ENCODE measurements around the gene COX15.

COX15 gene

DNA sequence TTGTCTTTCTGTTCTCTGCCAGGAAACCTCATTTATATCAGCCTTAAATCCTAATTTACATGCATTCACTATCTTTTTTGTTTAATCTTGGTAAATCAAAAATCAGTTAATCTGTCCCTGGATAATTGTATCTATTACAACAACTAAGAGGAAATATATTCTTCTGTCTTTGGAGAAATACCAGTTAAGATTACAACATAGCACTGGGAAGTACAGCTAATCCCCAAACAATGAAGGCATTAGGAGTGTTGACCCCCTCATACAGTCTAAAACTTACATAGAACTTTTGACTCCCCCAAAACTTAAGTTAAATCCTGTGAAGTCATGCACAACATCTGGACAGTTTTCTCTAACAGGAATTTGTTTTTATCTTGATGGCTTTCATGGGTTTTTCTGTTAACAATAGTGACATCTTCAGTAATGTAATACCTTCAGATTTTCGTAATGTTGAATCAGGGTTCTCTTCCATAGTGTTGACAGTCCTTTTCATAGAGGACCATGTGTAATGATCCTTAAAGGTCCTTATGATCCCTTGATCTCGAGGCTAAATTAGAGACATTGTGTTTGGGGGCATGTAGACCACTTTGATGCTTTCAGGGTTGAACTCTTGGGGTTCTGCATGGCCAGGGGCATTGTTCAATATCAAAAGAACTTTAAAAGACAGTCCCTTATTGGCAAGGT lies 26.4 kb upstream of the COX15 start:
- no peak overlapping the region for H3K4me2 ChIP-seq (ENCODE audit: insufficient read depth, low read length, poor library complexity, severe bottlenecking)
- no peak overlapping the region for H3K23ac ChIP-seq (ENCODE audit: low read depth, low read length, poor library complexity)
- H2BK12ac ChIP-seq (ENCODE audit: low read length), result no peak overlapping the region
- H2BK120ac ChIP-seq (ENCODE audit: low read depth, low read length), result no peak overlapping the region
- no peak overlapping the region for H4K91ac ChIP-seq (ENCODE audit: low read depth, low read length, poor library complexity)
- H3K9me3 ChIP-seq (replicated peaks in 1 of 2; ENCODE audit: control insufficient read depth in 2 of 2, insufficient read depth in 1 of 2, low read depth in 1 of 2, low read length in 2 of 2), result no peaks in the 10 kb centered on the region
- no peak overlapping the region for H2BK5ac ChIP-seq (ENCODE audit: low read length)
- H3K27me3 ChIP-seq (ENCODE audit: control insufficient read depth in 3 of 3, insufficient read depth in 3 of 3, low read depth in 1 of 3, low read length in 3 of 3), result no peaks in the 10 kb centered on the region
- H2AFZ ChIP-seq (ENCODE audit: low read length), result no peak overlapping the region
- H3K18ac ChIP-seq (ENCODE audit: low read length), result no peak overlapping the region
- DNase-seq (ENCODE audit: low spot score), result no peak
- H3K4me1 ChIP-seq (ENCODE audit: control insufficient read depth in 2 of 2, insufficient read depth in 1 of 2, low read depth in 1 of 2, low read length in 2 of 2), result no peaks in the 10 kb centered on the region
- H3K4ac ChIP-seq (ENCODE audit: low read length), result no peak overlapping the region
- no peak overlapping the region for H3K14ac ChIP-seq (ENCODE audit: low read length)
- H2BK15ac ChIP-seq (ENCODE audit: low read length), result no peak overlapping the region
- no peak overlapping the region for H4K8ac ChIP-seq (ENCODE audit: low read depth, low read length)
- no peak overlapping the region for H2AK5ac ChIP-seq (ENCODE audit: low read depth, low read length)
- H3K4me3 ChIP-seq (ENCODE audit: low read length in 2 of 2), result no peak overlapping the region
- no CpG with 5 or more reads among the region's 2 CpGs for WGBS, 2 donors (ENCODE audit: extremely low coverage in 2 of 2, insufficient read length in 2 of 2, insufficient replicate concordance in 1 of 2)
- peaks cover 7 to 75% of the 10 kb centered on the region in 2 donors for H3K36me3 ChIP-seq (replicated peaks in 1 of 2; ENCODE audit: control insufficient read depth in 2 of 2, insufficient read depth in 2 of 2, low read length in 2 of 2)
- no peaks in the 10 kb centered on the region for H3K79me1 ChIP-seq (ENCODE audit: low read depth, low read length)
- no peak overlapping the region for H3K27ac ChIP-seq (replicated peaks; ENCODE audit: low read length)
- no peak overlapping the region for H3K9ac ChIP-seq (ENCODE audit: low read depth, low read length, poor library complexity)

DNA sequence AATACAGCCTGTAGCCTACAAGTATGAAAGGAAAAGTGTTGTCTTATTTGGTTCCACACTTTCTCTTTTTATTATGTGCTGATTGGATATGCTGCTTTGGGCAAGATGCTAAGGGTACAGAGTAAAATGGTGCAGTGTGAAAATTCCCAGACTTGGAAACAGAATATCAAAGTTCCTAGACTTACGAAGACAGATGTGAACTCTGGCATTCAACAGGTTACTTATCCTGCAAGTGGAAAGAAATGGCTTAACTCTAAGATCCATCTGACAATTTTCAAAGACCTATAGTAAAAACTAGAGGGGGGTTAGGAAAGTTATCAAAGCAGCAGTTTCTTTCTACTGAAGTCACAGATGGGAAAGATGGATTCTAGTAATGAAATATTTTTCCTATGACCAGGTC lies 24.2 kb upstream of the COX15 start:
- no peak overlapping the region for H3K14ac ChIP-seq (ENCODE audit: low read length)
- H3K36me3 ChIP-seq (replicated peaks in 1 of 2; ENCODE audit: control insufficient read depth in 2 of 2, insufficient read depth in 2 of 2, low read length in 2 of 2), result peaks cover 7 to 94% of the 10 kb centered on the region in 2 donors
- H3K18ac ChIP-seq (ENCODE audit: low read length), result no peak overlapping the region
- DNase-seq (ENCODE audit: low spot score), result no peak
- no peaks in the 10 kb centered on the region for H3K79me1 ChIP-seq (ENCODE audit: low read depth, low read length)
- no peak overlapping the region for H2BK15ac ChIP-seq (ENCODE audit: low read length)
- H2BK120ac ChIP-seq (ENCODE audit: low read depth, low read length), result no peak overlapping the region
- no peak overlapping the region for H3K23ac ChIP-seq (ENCODE audit: low read depth, low read length, poor library complexity)
- no peak overlapping the region for H3K9ac ChIP-seq (ENCODE audit: low read depth, low read length, poor library complexity)
- no peak overlapping the region for H2BK5ac ChIP-seq (ENCODE audit: low read length)
- no peak overlapping the region for H2AK5ac ChIP-seq (ENCODE audit: low read depth, low read length)
- no CpG with 5 or more reads among the region's 1 CpG for WGBS, 2 donors (ENCODE audit: extremely low coverage in 2 of 2, insufficient read length in 2 of 2, insufficient replicate concordance in 1 of 2)
- no peaks in the 10 kb centered on the region for H3K9me3 ChIP-seq (replicated peaks in 1 of 2; ENCODE audit: control insufficient read depth in 2 of 2, insufficient read depth in 1 of 2, low read depth in 1 of 2, low read length in 2 of 2)
- H3K4ac ChIP-seq (ENCODE audit: low read length), result no peak overlapping the region
- no peak overlapping the region for H3K4me3 ChIP-seq (ENCODE audit: low read length in 2 of 2)
- H2BK12ac ChIP-seq (ENCODE audit: low read length), result no peak overlapping the region
- no peak overlapping the region for H4K91ac ChIP-seq (ENCODE audit: low read depth, low read length, poor library complexity)
- H2AFZ ChIP-seq (ENCODE audit: low read length), result no peak overlapping the region
- H3K4me1 ChIP-seq (ENCODE audit: control insufficient read depth in 2 of 2, insufficient read depth in 1 of 2, low read depth in 1 of 2, low read length in 2 of 2), result no peaks in the 10 kb centered on the region
- H3K27me3 ChIP-seq (ENCODE audit: control insufficient read depth in 3 of 3, insufficient read depth in 3 of 3, low read depth in 1 of 3, low read length in 3 of 3), result no peaks in the 10 kb centered on the region
- no peak overlapping the region for H3K4me2 ChIP-seq (ENCODE audit: insufficient read depth, low read length, poor library complexity, severe bottlenecking)
- H3K27ac ChIP-seq (replicated peaks; ENCODE audit: low read length), result no peak overlapping the region
- no peak overlapping the region for H4K8ac ChIP-seq (ENCODE audit: low read depth, low read length)

DNA sequence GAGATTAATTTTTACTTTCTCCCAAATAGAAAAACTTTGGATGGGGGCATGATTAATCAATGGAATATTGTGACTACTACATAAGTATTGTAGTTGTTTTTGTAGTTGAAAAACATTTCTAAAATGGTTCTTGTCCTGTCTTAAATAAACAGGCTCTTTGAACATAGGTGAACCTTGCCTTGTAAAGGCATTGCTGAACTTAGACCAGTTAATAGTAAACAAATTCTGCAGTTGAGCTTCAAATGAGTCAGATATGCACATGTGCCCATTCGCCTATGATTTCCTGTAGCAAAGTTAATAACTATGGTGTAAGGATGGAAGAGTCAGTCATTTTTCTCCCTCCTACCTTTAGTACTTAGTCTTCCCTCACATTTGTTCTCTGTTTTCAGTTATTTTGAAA lies 22.7 kb upstream of the COX15 start:
- Histone ChIP-seq H3K18ac (ENCODE audit: low read length) (no peak overlapping the region), H3K36me3 (replicated peaks in 1 of 2; ENCODE audit: control insufficient read depth in 2 of 2, insufficient read depth in 2 of 2, low read length in 2 of 2) (peaks cover 4 to 98% of the 10 kb centered on the region in 2 donors), H3K27me3 (ENCODE audit: control insufficient read depth in 3 of 3, insufficient read depth in 3 of 3, low read depth in 1 of 3, low read length in 3 of 3) (no peaks in the 10 kb centered on the region), H3K4me3 (ENCODE audit: low read length in 2 of 2) (no peak overlapping the region), H4K91ac (ENCODE audit: low read depth, low read length, poor library complexity) (no peak overlapping the region), H3K4ac (ENCODE audit: low read length) (no peak overlapping the region), H3K4me1 (ENCODE audit: control insufficient read depth in 2 of 2, insufficient read depth in 1 of 2, low read depth in 1 of 2, low read length in 2 of 2) (no peaks in the 10 kb centered on the region), H3K79me1 (ENCODE audit: low read depth, low read length) (no peaks in the 10 kb centered on the region), H2BK120ac (ENCODE audit: low read depth, low read length) (no peak overlapping the region), H2BK15ac (ENCODE audit: low read length) (no peak overlapping the region), H3K23ac (ENCODE audit: low read depth, low read length, poor library complexity) (no peak overlapping the region), H3K9me3 (replicated peaks in 1 of 2; ENCODE audit: control insufficient read depth in 2 of 2, insufficient read depth in 1 of 2, low read depth in 1 of 2, low read length in 2 of 2) (no peaks in the 10 kb centered on the region), H2BK12ac (ENCODE audit: low read length) (no peak overlapping the region), H2BK5ac (ENCODE audit: low read length) (no peak overlapping the region), H3K14ac (ENCODE audit: low read length) (no peak overlapping the region), H3K4me2 (ENCODE audit: insufficient read depth, low read length, poor library complexity, severe bottlenecking) (no peak overlapping the region), H2AK5ac (ENCODE audit: low read depth, low read length) (no peak overlapping the region), H2AFZ (ENCODE audit: low read length) (no peak overlapping the region), H3K9ac (ENCODE audit: low read depth, low read length, poor library complexity) (no peak overlapping the region), H4K8ac (ENCODE audit: low read depth, low read length) (no peak overlapping the region), H3K27ac (replicated peaks; ENCODE audit: low read length) (no peak overlapping the region)
- no CpG with 5 or more reads among the region's 1 CpG for WGBS, 2 donors (ENCODE audit: extremely low coverage in 2 of 2, insufficient read length in 2 of 2, insufficient replicate concordance in 1 of 2)
- DNase-seq (ENCODE audit: low spot score), result no peak

DNA sequence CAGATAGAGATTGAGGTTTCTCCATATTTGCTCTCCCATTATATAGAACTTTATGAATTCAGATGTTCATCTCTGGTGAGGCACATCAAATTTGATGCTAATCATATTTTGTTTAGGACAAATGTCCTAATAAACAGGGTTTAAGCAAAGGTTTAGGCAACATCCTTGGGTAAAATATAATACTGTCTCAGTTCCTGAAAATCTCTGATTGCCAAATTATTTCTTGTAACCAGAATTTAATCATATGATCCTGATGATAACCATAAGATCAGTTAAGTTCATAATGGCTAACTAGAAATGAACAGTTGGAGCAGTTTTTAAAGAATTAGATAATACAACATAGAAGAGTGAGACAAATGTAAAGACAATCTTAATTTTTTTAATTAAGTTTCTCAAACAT lies 18.7 kb upstream of the COX15 start:
- Histone ChIP-seq H3K9me3 (replicated peaks in 1 of 2; ENCODE audit: control insufficient read depth in 2 of 2, insufficient read depth in 1 of 2, low read depth in 1 of 2, low read length in 2 of 2) (no peaks in the 10 kb centered on the region), H3K9ac (ENCODE audit: low read depth, low read length, poor library complexity) (no peak overlapping the region), H2AK5ac (ENCODE audit: low read depth, low read length) (no peak overlapping the region), H3K23ac (ENCODE audit: low read depth, low read length, poor library complexity) (no peak overlapping the region), H4K91ac (ENCODE audit: low read depth, low read length, poor library complexity) (no peak overlapping the region), H3K4me1 (ENCODE audit: control insufficient read depth in 2 of 2, insufficient read depth in 1 of 2, low read depth in 1 of 2, low read length in 2 of 2) (no peaks in the 10 kb centered on the region), H2BK15ac (ENCODE audit: low read length) (no peak overlapping the region), H3K14ac (ENCODE audit: low read length) (no peak overlapping the region), H3K4me3 (ENCODE audit: low read length in 2 of 2) (no peak overlapping the region), H3K4me2 (ENCODE audit: insufficient read depth, low read length, poor library complexity, severe bottlenecking) (no peak overlapping the region), H4K8ac (ENCODE audit: low read depth, low read length) (no peak overlapping the region), H2BK120ac (ENCODE audit: low read depth, low read length) (no peak overlapping the region), H3K18ac (ENCODE audit: low read length) (no peak overlapping the region), H3K27me3 (ENCODE audit: control insufficient read depth in 3 of 3, insufficient read depth in 3 of 3, low read depth in 1 of 3, low read length in 3 of 3) (no peaks in the 10 kb centered on the region), H2AFZ (ENCODE audit: low read length) (no peak overlapping the region), H2BK5ac (ENCODE audit: low read length) (no peak overlapping the region), H3K79me1 (ENCODE audit: low read depth, low read length) (no peaks in the 10 kb centered on the region), H3K27ac (replicated peaks; ENCODE audit: low read length) (no peak overlapping the region), H2BK12ac (ENCODE audit: low read length) (no peak overlapping the region), H3K4ac (ENCODE audit: low read length) (no peak overlapping the region), H3K36me3 (replicated peaks in 1 of 2; ENCODE audit: control insufficient read depth in 2 of 2, insufficient read depth in 2 of 2, low read length in 2 of 2) (peaks cover 8 to 99% of the 10 kb centered on the region in 2 donors)
- DNase-seq (ENCODE audit: low spot score), result no peak

Data from neuronal stem cell (in vitro differentiated cells).